Measurements from ENCODE around the gene LPAR3. TPM values are rescaled to one million over a fixed set of nuclear protein-coding genes. Genes with fewer than 3 reads are reported as not detected.

Gene LPAR3
- total RNA-seq, 2 donors from 2014 or later = 2.8 to 4.2 TPM

DNA sequence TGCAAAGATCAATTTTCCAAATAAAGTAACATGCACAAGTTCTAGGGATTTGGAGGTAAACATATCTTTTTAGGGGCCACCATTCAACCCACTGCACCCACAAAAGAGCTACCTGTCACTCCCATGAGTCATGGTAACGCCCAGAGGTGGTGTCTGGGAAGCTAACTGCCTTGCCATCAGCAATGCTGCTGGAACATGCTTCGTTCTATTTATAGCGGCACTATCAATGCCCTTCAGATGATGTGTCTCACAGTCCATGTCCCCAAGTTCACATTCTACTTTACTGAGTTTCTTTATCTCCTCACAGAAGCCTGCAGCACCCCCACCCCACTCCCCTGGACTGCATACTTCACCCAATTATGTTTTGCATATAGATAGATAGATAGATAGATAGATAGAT lies 95.4 kb downstream of the LPAR3 start:
- intact Hi-C loops (cut with DNase I, micrococcal nuclease) = no loop called here
- DNase-seq (no peak), ATAC-seq (no peak)

GRCh38 chr1:84795966-84796600 lies 96.9 kb downstream of the LPAR3 start:
- DNase-seq = no peak
- intact Hi-C loops (cut with DNase I, micrococcal nuclease) = no loop called here
- ATAC-seq = no peak

- intact Hi-C loops (cut with DNase I, micrococcal nuclease) = no loop called here
- no peak for DNase-seq
- no peak for ATAC-seq
Observed at GRCh38 chr1:84795213-84795612, 97.8 kb downstream of the LPAR3 start.

DNA sequence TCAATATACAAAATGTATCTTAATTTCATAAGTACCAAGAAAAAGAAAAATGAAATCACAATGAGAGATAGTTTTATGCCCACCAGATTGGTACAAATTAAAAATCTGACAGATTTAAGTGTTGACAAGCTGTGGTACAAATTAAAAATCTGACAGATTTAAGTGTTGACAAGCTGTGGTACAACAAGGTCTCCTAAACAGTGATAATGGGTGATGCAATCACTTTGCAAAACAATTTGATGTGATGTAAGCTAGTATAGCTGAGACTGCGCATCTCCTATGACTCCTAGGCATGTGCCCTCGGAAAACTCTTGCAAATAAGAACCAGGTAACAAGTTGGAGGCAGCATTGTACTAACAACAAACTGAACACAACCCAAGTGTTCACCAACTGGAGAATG lies 100.6 kb downstream of the LPAR3 start:
- DNase-seq (no peak), ATAC-seq (no peak)
- intact Hi-C loops (cut with DNase I, micrococcal nuclease) = no loop called here

DNA sequence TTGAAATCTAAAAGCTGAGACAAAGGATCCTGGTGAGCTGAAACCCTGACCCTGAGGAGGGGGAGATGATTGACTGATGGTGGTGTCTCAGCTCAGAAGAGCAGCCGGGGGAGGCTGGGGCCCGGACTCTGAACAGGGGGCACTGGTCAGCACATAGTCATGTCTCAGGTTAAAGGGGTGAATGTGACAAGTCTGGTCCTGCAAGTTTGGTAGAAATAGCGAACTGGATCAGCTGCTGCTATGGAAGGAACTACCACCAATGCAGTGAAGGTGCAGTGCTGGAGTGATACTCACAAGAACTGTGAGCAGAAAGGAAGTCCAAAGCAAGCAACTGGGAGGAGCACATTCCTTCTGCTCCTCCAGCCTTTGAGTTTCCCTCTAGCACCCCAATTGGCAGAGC lies 104.0 kb downstream of the LPAR3 start:
- DNase-seq (no peak), ATAC-seq (no peak)
- intact Hi-C loops (cut with DNase I, micrococcal nuclease) = no loop called here

- DNase-seq (no peak), ATAC-seq (no peak)
- intact Hi-C loops (cut with DNase I, micrococcal nuclease) = no loop called here
Observed at GRCh38 chr1:84785271-84786036, 107.6 kb downstream of the LPAR3 start.

GRCh38 chr1:84782881-84783280 lies 110.1 kb downstream of the LPAR3 start:
- DNase-seq (no peak), ATAC-seq (no peak)
- intact Hi-C loops (cut with DNase I, micrococcal nuclease) = no loop called here

- ATAC-seq = peak; percentile 60
- intact Hi-C loops (cut with DNase I, micrococcal nuclease) = no loop called here
Observed at GRCh38 chr1:84781946-84782771, 110.8 kb downstream of the LPAR3 start.

DNA sequence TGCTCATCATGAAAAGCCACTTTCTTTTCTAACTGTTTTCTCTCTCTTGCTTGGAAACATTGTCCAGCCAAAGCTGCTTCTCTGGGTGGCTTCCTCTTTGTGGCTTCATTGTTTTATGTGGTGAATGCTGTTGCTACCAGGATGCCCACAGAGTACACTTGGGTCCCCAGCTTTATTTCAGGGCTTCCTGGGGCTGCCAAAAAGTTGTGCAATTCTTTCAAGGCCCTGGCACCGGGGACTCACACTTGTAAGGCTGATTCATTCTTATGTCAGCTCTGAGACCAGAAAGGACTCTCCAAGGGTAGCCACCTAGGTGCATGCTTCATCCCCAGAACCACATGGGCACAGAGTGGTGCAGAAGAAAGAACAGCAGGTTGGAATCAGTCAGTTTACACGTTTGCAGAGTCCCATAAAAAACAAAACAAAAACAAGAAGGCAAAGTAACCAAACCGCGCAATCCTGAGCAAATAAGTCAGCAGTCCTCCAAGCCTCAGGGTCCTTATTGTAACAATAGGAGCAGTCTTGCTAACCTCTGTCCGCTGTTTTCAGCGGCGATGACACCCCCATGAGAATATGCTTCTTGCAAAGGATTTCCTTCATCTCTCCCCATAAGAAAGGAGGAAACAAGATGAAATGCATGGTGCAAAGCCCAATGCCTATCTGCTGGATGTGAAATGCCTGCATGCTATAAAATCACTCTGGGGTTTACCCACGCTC lies 112.8 kb downstream of the LPAR3 start:
- ATAC-seq (no peak), DNase-seq (no peak)
- intact Hi-C loops (cut with DNase I, micrococcal nuclease) = no loop called here

More at GRCh38 chr1:84781946-84782771, 110.8 kb downstream of the LPAR3 start:
- peak; percentile 46 to 82 for DNase-seq

DNA sequence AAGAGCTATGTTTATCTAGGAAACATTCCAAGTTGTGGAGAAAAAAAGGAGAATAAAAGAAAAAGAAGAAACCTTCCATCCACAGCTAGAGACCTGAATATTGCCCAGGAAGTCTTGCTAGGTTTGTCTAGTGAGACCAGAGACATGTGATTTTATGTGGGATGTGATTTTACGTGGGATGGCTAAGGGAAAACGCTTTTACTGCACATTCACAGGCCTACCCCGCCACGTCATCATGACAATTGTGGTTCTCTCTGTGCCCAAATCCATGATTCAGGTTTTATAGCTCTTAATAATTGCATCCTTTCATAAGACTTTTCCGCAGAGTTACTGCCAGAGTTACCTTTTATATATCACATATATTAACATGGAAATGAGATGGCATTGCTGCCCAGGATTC lies 116.4 kb downstream of the LPAR3 start:
- no peak for ATAC-seq
- intact Hi-C loops (cut with DNase I, micrococcal nuclease) = no loop called here

DNA sequence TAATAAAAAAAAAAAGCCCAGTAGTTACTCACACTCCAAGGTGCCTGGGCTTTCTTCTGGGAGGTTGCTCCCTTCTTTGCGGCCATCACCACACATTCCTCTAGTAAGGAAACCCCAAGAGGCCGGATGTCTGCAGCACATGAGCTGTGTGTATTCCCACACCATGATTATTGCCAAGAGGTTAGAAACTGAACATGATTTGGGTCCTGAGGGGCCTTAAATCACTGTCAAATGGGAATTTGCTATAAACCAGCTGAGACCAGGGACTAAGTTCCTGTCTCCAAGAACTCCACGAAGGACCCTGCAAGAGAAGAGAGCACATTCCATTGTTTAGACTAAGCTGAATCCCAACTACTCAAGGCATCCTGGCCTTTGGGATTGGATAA lies 117.5 kb downstream of the LPAR3 start:
- ATAC-seq (no peak), DNase-seq (no peak)
- intact Hi-C loops (cut with DNase I, micrococcal nuclease) = no loop called here

More for the DNA sequence above, 116.4 kb downstream of the LPAR3 start:
- DNase-seq = no peak

DNA sequence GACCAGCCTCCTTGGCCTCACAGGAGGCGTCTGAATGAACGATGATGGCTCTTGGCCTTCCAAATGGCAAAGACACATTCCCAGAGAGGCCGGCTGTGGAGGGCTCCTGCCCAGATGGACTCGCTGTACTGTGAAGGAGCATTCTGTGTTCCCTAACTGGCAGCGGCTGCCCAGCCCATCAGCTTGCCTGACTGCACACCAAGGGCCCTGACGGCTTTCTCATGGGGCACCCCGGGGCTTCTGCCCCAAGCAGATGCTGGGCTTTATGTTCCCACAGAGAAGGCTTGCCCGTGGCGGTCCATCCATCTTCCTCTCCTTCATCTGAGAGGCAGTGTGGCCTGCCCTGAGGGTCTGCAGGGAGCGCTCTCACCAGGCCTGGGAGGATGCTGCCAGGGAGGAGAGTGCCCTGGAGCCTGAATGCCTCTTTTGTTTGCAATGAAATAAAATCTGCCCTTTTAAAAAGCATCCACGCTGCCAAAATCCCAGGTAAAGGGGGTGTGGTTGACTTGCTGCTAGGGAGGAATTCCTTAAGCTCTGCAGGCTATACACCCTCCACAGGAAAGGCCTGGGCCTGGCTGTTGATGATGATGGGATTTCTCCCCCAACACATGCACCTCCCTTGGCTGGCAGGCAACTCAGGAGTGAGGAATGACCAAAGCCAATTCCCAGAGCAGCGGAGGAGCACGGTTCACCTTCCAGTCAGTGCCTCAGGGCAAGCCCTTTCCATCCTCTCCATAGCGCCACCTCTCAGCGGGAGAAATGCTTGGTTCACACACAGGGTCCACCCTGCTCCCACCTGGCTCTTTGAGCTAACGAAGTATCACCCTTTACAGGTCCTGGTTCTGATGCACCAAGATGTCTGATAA lies 118.1 kb downstream of the LPAR3 start:
- intact Hi-C loops (cut with DNase I, micrococcal nuclease) = loop anchor here in 1 of 2 donors (5.0 kb wide), 1 partner anchor 338 kb away; no protein-coding TSS in a partner anchor

GRCh38 chr1:84773933-84774497 lies 119.0 kb downstream of the LPAR3 start:
- DNase-seq = no peak
- no peak for ATAC-seq
- intact Hi-C loops (cut with DNase I, micrococcal nuclease) = loop anchor here in 1 of 2 donors (5.0 kb wide), 1 partner anchor 337 kb away; no protein-coding TSS in a partner anchor

More for the DNA sequence above, 118.1 kb downstream of the LPAR3 start:
- ATAC-seq = no peak
- DNase-seq = no peak

GRCh38 chr1:84773195-84773594 lies 119.8 kb downstream of the LPAR3 start:
- ATAC-seq = no peak
- DNase-seq = no peak
- intact Hi-C loops (cut with DNase I, micrococcal nuclease) = loop anchor here in 1 of 2 donors (5.0 kb wide), 1 partner anchor 336 kb away; no protein-coding TSS in a partner anchor

GRCh38 chr1:84772428-84772943 lies 120.5 kb downstream of the LPAR3 start:
- peak; percentile 90 for ATAC-seq
- peak; percentile 67 to 82 for DNase-seq
- intact Hi-C loops (cut with DNase I, micrococcal nuclease) = loop anchor here in 1 of 2 donors (5.0 kb wide), 1 partner anchor 335 kb away; no protein-coding TSS in a partner anchor

- ATAC-seq (peak; percentile 20), DNase-seq (no peak)
- intact Hi-C loops (cut with DNase I, micrococcal nuclease) = loop anchor here in 1 of 2 donors (5.0 kb wide), 1 partner anchor 335 kb away; no protein-coding TSS in a partner anchor
Observed at GRCh38 chr1:84771895-84772294, 121.1 kb downstream of the LPAR3 start.

DNA sequence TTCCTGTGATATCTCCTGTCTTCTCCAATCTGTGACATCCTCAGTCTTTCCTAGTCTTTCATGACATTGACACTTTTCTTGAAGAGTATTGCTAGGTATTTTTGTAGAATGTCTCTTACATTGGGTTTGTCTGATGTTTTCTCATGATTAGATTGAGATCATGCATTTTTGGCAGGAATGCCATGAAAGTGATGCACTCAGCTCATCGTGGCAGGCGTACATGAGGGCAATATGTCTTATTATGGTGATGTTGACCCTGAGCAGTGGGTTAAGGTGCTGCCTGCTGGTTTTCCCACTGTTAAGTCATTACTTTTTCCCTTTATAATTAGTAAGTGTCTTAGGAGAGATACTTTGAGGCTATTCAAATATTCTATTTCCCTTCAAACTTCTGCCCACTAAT lies 122.5 kb downstream of the LPAR3 start:
- intact Hi-C loops (cut with DNase I, micrococcal nuclease) = loop anchor here in 1 of 2 donors (5.0 kb wide), 1 partner anchor 333 kb away; no protein-coding TSS in a partner anchor
- DNase-seq (no peak), ATAC-seq (no peak)
